BJ (cell line): ENCODE measurements around the gene DUOXA1. TPM values are rescaled to one million over a fixed set of nuclear protein-coding genes. Genes with fewer than 3 reads are reported as not detected.
"Not testable (repeated sequence)": the region's sequence is repeated elsewhere in the genome, so short reads cannot be mapped to it uniquely, and the experiment has no call there.

Experiments used
- CTCF ChIA-PET: fragments of 350-600 bp; formaldehyde crosslinking; extraction: SDS; loops from one replicate; lab custom pipeline; 2021; ENCODE audit warnings: antibody characterized with exemption, inconsistent platforms; lab: Yijun Ruan, JAX
- POLR2A ChIA-PET: fragments of 300-600 bp; sonication (Branson Sonifier 250); formaldehyde crosslinking; extraction: SDS; loops from one replicate; lab custom pipeline; 2021; ENCODE audit warnings: antibody characterized with exemption; lab: Charles Lee
- DNase-seq: peaks from one replicate; pipeline ENCODE4 v3.0.0-alpha.2; 2011; ENCODE audit warnings: low read depth
- H3K27me3 ChIP-seq: 2 replicates; pipeline ENCODE4 v1.6.0; 2011; ENCODE audit warnings: low read length; ENCODE audit not compliant: control insufficient read depth, insufficient read depth
- H3K36me3 ChIP-seq: 2 replicates; pipeline ENCODE4 v1.5.1; 2011; ENCODE audit warnings: low read length; ENCODE audit not compliant: control insufficient read depth, insufficient read depth
- H3K4me3 ChIP-seq: 2 replicates; pipeline ENCODE4 v1.5.1; 2011; ENCODE audit warnings: low read depth, mild to moderate bottlenecking, control low read depth, low read length
- polyA plus RNA-seq: library from polyadenylated mRNA; depleted of rRNA; stranded (reverse); fragments of >200 nt; gene quantifications from 2 replicates; pipeline ENCODE4 v1.2.3, GENCODE V29; 2011
- TF ChIP-seq, protein P1 (sequence below): IDR thresholded peaks from 2 replicates; pipeline ENCODE4 v1.5.1; 2011; ENCODE audit warnings: low read depth, mild to moderate bottlenecking, control low read depth, inconsistent platforms, low read length, moderate library complexity; ENCODE audit not compliant: insufficient read depth

DUOXA1 gene
- polyA plus RNA-seq, 1 experiment = not detected

DNA sequence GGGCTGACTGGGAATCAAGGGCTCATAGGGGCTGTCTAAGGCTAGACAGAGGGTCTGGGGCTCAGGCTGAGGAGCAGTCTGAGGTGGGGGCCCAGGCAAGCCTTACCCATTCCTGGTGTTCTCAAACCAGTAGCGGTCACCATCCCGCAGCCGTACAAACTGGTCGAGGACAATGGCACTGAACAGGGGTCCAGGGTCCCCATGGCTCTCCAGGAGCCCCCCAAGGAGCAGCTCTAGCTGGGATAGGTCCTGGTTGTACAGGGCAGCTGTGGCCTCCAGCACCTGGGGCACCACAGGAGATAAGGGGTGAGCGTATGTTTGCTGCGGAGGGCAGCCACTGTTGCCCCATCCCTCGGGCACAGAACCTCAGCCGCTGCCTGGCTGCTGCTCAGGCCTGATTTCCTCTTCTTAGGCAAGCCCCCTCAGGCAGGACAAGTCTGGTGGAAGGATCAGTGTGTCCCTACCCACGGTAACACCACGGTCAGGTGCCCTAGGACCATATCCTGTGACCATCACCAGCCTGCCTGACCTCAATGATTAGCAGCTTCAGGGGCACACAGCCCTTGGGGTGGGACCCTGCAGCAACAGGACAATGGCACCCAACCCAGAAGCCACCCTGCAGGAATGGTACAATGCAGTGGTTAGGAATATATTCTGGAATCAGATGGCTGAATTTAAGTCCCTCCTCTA, 21.6 kb downstream of the DUOXA1 start:
- TF ChIP-seq, protein P1, sequence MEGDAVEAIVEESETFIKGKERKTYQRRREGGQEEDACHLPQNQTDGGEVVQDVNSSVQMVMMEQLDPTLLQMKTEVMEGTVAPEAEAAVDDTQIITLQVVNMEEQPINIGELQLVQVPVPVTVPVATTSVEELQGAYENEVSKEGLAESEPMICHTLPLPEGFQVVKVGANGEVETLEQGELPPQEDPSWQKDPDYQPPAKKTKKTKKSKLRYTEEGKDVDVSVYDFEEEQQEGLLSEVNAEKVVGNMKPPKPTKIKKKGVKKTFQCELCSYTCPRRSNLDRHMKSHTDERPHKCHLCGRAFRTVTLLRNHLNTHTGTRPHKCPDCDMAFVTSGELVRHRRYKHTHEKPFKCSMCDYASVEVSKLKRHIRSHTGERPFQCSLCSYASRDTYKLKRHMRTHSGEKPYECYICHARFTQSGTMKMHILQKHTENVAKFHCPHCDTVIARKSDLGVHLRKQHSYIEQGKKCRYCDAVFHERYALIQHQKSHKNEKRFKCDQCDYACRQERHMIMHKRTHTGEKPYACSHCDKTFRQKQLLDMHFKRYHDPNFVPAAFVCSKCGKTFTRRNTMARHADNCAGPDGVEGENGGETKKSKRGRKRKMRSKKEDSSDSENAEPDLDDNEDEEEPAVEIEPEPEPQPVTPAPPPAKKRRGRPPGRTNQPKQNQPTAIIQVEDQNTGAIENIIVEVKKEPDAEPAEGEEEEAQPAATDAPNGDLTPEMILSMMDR = no peak
- H3K4me3 ChIP-seq = no peak overlapping the region
- ChIA-PET CTCF (interaction anchor here (1.2 kb wide), 1 partner anchor 10 kb away, joined by 4 read pairs; no protein-coding TSS in a partner anchor), POLR2A (no interaction called here)
- peaks cover 27% of the 10 kb centered on the region for H3K27me3 ChIP-seq
- DNase-seq = no peak
- H3K36me3 ChIP-seq = no peaks in the 10 kb centered on the region

DNA sequence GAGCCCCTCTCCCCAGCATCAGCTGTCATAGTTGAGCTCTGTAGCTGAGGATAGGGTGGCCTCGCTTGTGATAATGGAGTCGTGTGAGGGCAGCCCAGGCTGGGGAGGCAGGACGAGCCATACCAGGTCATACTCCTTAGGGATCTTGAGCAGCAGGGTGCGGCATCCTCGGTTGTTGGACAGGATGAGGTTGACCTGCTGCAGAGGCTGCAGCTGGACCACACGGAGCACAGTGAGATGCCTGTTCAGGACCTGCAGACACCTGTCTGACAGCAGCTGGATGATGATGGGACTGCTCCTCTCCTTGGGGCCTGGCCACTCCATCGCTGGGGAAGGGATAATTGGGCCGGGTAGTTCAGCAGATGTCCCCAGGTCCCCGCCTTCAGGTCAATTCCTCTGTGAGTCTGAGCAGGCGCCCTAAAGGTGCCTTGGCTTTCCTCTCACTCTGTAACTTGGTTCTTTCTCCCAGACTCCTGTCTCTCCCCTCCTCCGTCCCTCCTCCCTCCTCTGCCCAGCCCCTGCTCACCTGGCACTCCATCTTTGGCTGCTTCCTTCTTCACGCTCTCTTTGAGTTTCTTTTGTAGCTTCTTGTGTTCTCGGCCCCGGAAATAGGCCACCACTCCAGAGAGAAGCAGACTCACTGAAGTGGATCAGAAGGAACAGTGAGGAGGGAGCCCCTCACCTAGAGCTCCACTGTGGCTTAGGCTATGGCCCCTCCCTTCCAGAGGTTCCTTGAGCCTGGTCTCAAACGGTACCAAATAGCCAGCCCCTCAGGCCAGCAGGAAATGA, 23.5 kb downstream of the DUOXA1 start:
- POLR2A ChIA-PET = no interaction called here
- TF ChIP-seq, protein P1 = no peak
- CTCF ChIA-PET = interaction anchor here (3.0 kb wide), 1 partner anchor 12 kb away, joined by 15 read pairs; no protein-coding TSS in a partner anchor
- Histone ChIP-seq H3K27me3 (peaks cover 14% of the 10 kb centered on the region), H3K4me3 (no peak overlapping the region), H3K36me3 (no peaks in the 10 kb centered on the region)
- no peak for DNase-seq

DNA sequence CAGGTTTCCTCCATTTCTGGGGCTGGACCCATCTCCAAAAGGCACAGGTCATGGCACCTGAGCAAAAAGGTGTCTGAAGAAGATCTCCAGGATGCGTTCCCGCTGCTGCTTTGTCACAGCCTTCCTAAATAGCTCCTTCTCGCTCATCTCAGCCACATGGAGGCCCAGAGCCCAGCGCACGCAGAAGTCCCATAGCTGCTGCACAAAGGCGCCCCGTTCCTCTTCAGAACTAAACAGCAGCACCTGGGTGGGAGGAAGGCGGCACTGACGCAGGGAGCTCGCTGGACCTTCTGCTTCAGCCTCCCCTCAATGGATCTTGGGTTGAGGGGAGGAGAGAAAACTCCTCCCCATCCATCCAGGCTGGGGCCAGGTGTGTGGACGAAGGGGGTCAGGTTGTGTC, 24.1 kb downstream of the DUOXA1 start:
- no peak for DNase-seq
- POLR2A ChIA-PET = no interaction called here
- CTCF ChIA-PET = interaction anchor here (3.0 kb wide), 1 partner anchor 13 kb away, joined by 15 read pairs; no protein-coding TSS in a partner anchor
- TF ChIP-seq, protein P1 = no peak
- no peaks in the 10 kb centered on the region for H3K36me3 ChIP-seq
- no peak overlapping the region for H3K4me3 ChIP-seq
- peaks cover 14% of the 10 kb centered on the region for H3K27me3 ChIP-seq

DNA sequence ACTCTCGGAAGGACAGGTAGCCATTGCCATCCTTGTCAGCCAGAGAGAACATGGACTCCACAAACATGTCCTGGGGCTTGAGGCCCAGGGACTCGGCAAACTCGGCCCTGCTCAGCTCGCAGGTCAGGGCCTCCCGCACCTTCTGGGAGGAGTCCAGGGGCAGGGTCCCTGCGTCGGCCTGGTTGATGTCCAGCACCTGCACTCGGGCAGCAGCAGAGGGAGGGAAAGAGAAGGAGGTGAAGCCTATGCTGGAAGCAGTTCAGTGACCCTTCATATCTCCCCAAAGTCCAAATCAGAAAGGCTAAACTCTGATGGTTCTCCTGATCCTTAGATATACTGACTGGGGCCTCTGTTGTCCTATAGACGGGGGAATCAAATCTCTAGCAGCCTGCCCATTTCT, 25.5 kb downstream of the DUOXA1 start:
- DNase-seq, H3K36me3 ChIP-seq, H3K27me3 ChIP-seq, POLR2A ChIA-PET, H3K4me3 ChIP-seq: not testable (repeated sequence)
- CTCF ChIA-PET = interaction anchor here (3.0 kb wide), 1 partner anchor 14 kb away, joined by 15 read pairs; no protein-coding TSS in a partner anchor

DNA sequence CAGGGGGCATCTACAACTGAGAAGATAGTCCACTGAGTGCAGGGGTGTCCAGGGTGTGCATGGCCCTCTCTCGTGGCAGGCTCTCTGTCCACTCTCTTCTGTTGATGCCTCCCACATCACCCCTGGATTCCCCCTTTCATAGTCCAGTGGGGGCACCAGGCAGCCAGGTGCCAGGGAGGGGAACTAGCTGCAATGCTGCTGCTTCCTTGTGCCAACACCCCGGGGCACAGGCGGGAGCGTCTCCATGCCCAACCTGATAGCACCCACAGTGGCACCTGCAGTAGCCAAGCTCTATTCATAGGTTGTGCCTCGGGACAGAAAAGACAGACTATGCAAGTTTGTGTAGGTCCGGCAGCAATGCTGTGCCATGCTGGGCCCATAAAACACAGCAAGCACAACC, 27.5 kb downstream of the DUOXA1 start:
- H3K36me3 ChIP-seq = no peaks in the 10 kb centered on the region
- H3K27me3 ChIP-seq = peaks cover 4% of the 10 kb centered on the region
- ChIA-PET CTCF (interaction anchor here (3.3 kb wide), 1 partner anchor 16 kb away, joined by 12 read pairs; no protein-coding TSS in a partner anchor), POLR2A (no interaction called here)
- H3K4me3 ChIP-seq = no peak overlapping the region
- TF ChIP-seq, protein P1 = no peak
- no peak for DNase-seq
